Left cardiac atrium (tissue), 4 donors: ENCODE results near the gene ANKRD34B. TPM values are rescaled to one million over a fixed set of nuclear protein-coding genes. Genes with fewer than 3 reads are reported as not detected.
"Not testable (repeated sequence)": the region's sequence is repeated elsewhere in the genome, so short reads cannot be mapped to it uniquely, and the experiment has no call there.

Experiments used
- ATAC-seq, 2 donors: fragments of 200-7000 bp; cut with Tn5 transposase; one replicate each; pipeline ENCODE4 v1.9.1; 2020; ENCODE audit warnings: mild to moderate bottlenecking in 2 of 2, moderate library complexity in 2 of 2
- DNase-seq: peaks from one replicate; pipeline ENCODE4 v3.0.0-alpha.2; 2020
- intact Hi-C, 2 donors: fragments of 100-400 bp; cut with DNase I; formaldehyde crosslinking; loops; one replicate each; pipeline versions ENCODE4 v1.14.1 to v1.15.1; 2022 to 2023
- long read RNA-seq: library from polyadenylated mRNA; unstranded; transcript quantifications from one replicate; pipeline ENCODE4 v2.0.0, GENCODE V29; 2021
- total RNA-seq, 2 donors: library from RNA; stranded (reverse); fragmentation: NEBNext Ultra II Directional; extraction: Animal tissue kit (Norgen Biotek cat#: 25700); gene quantifications; one replicate each; pipeline ENCODE4 v1.2.1, GENCODE V29; 2021
- donor health status: DM: no; HTN: yes; CAD: no.
- donor health status: DM: no; HTN: yes; CAD: no; lungs with severe emphysema.
- donor health status: DM: yes; HTN: yes; CAD: no.
- donor health status: Dilated cardiomyopathy.

The ANKRD34B gene
- total RNA-seq = under 1 TPM in 1 of 2 donors, not detected in 1; 0.06 TPM
- long read RNA-seq = 0 reads

GRCh38 chr5:80569961-80570786, at the start of gene ANKRD34B:
Gene ANKRD34B, minus strand, starts transcription at chr5:80570280. Its CDS starts 10,261 bp downstream, at chr5:80560019.
- ATAC-seq = peak; percentile 19 to 23
- intact Hi-C loops = no loop called here

GRCh38 chr5:80619086-80619485, 49.0 kb upstream of the ANKRD34B start:
- ATAC-seq = no peak
- DNase-seq = no peak
- intact Hi-C loops = no loop called here

More at GRCh38 chr5:80569961-80570786, at the start of gene ANKRD34B:
- DNase-seq = no peak

- ATAC-seq (no peak), DNase-seq (no peak)
- intact Hi-C loops = no loop called here
Observed at GRCh38 chr5:80618438-80618837, 48.4 kb upstream of the ANKRD34B start.

- intact Hi-C loops = no loop called here
- no peak for ATAC-seq
- no peak for DNase-seq
Observed at GRCh38 chr5:80615266-80615914, 45.3 kb upstream of the ANKRD34B start.

- DNase-seq = no peak
- intact Hi-C loops = no loop called here
- no peak for ATAC-seq
Observed at GRCh38 chr5:80609692-80610091, 39.6 kb upstream of the ANKRD34B start.

- ATAC-seq = no peak
Observed at GRCh38 chr5:80608731-80609130, 38.7 kb upstream of the ANKRD34B start.

GRCh38 chr5:80607832-80608231, 37.8 kb upstream of the ANKRD34B start:
- ATAC-seq = no peak
- DNase-seq = no peak
- intact Hi-C loops = no loop called here

More at GRCh38 chr5:80608731-80609130, 38.7 kb upstream of the ANKRD34B start:
- no peak for DNase-seq
- intact Hi-C loops = no loop called here

- ATAC-seq (no peak), DNase-seq (no peak)
- intact Hi-C loops = no loop called here
Observed at GRCh38 chr5:80607343-80607742, 37.3 kb upstream of the ANKRD34B start.

- ATAC-seq (no peak), DNase-seq (no peak)
- intact Hi-C loops = no loop called here
Observed at GRCh38 chr5:80600943-80601693, 31.0 kb upstream of the ANKRD34B start.

GRCh38 chr5:80597500-80597899, 27.4 kb upstream of the ANKRD34B start:
- no peak for DNase-seq

GRCh38 chr5:80594810-80595209, 24.7 kb upstream of the ANKRD34B start:
- no peak for DNase-seq
- peak in 1 of 2 donors; percentile 50 for ATAC-seq
- intact Hi-C loops = no loop called here

More at GRCh38 chr5:80597500-80597899, 27.4 kb upstream of the ANKRD34B start:
- intact Hi-C loops = no loop called here
- no peak for ATAC-seq

GRCh38 chr5:80592761-80593160, 22.7 kb upstream of the ANKRD34B start:
- ATAC-seq (no peak), DNase-seq (no peak)
- intact Hi-C loops = no loop called here

- intact Hi-C loops = no loop called here
- ATAC-seq (no peak), DNase-seq (no peak)
Observed at GRCh38 chr5:80592105-80592504, 22.0 kb upstream of the ANKRD34B start.

GRCh38 chr5:80591352-80591751, 21.3 kb upstream of the ANKRD34B start:
- DNase-seq (no peak), ATAC-seq (no peak)
- intact Hi-C loops = no loop called here

GRCh38 chr5:80590766-80591165, 20.7 kb upstream of the ANKRD34B start:
- intact Hi-C loops = no loop called here

GRCh38 chr5:80588858-80589540, 18.9 kb upstream of the ANKRD34B start:
- intact Hi-C loops = no loop called here
- DNase-seq = no peak
- ATAC-seq = no peak

More at GRCh38 chr5:80590766-80591165, 20.7 kb upstream of the ANKRD34B start:
- DNase-seq (no peak), ATAC-seq (no peak)

GRCh38 chr5:80584770-80585169, 14.7 kb upstream of the ANKRD34B start:
- no peak for DNase-seq
- intact Hi-C loops = no loop called here
- no peak for ATAC-seq

GRCh38 chr5:80580291-80580690, 10.2 kb upstream of the ANKRD34B start:
- DNase-seq, ATAC-seq, intact Hi-C loops: not testable (repeated sequence)

GRCh38 chr5:80579050-80579449, 9.0 kb upstream of the ANKRD34B start:
- ATAC-seq = no peak
- no peak for DNase-seq
- intact Hi-C loops = no loop called here
